Gastrocnemius medialis (tissue), 4 donors: Measurements from ENCODE around the gene CCDC150. TPM values are rescaled to one million over a fixed set of nuclear protein-coding genes. Genes with fewer than 3 reads are reported as not detected.
"Not testable (repeated sequence)": the region's sequence is repeated elsewhere in the genome, so short reads cannot be mapped to it uniquely, and the experiment has no call there.

Experiments
- ATAC-seq, 2 donors: fragments of 150-250 bp; one replicate each; pipeline ENCODE4 v1.9.1; 2016
- DNase-seq, 2 donors: peaks; one replicate each; pipeline ENCODE4 v3.0.0-alpha.2; 2019
- H3K27ac ChIP-seq, 4 donors: fragments of 200-600 bp; sonication (generic); 1 replicate in 1 of 4; 2 replicates in 3 of 4; pipeline ENCODE4 v1.5.1; 2016 to 2018; ENCODE audit warnings: mild to moderate bottlenecking in 2 of 4, moderate library complexity in 1 of 4
- H3K27me3 ChIP-seq, 3 donors: fragments of 200-600 bp; sonication (generic) in 2 of 3; 1 replicate in 1 of 3; 2 replicates in 2 of 3; pipeline versions ENCODE4 v1.5.1 to v1.6.0; 2016 to 2019; ENCODE audit warnings: mild to moderate bottlenecking in 1 of 3, moderate library complexity in 1 of 3
- H3K36me3 ChIP-seq, 2 donors: fragments of 200-600 bp; sonication (generic) in 1 of 2; one replicate each; pipeline ENCODE4 v1.5.1; 2017 to 2018
- H3K4me1 ChIP-seq, 2 donors: fragments of 200-600 bp; sonication (generic) in 1 of 2; one replicate each; pipeline ENCODE4 v1.5.1; 2016 to 2017; ENCODE audit warnings: mild to moderate bottlenecking in 2 of 2
- H3K4me3 ChIP-seq, 4 donors: fragments of 200-600 bp; sonication (generic) in 3 of 4; 1 replicate in 1 of 4; 2 replicates in 3 of 4; pipeline ENCODE4 v1.5.1; 2016 to 2019; ENCODE audit warnings: mild to moderate bottlenecking in 2 of 4
- H3K9me3 ChIP-seq, 3 donors: fragments of 200-600 bp; sonication (generic) in 2 of 3; 1 replicate in 1 of 3; 2 replicates in 2 of 3; pipeline ENCODE4 v1.5.1; 2016 to 2019
- CTCF ChIP-seq, 5 experiments: fragments of 450-650 bp in 3 of 5; fragments of 200-600 bp in 2 of 5; sonication (generic) in 2 of 5; IDR thresholded peaks in 4 of 5; conservative IDR thresholded peaks in 1 of 5; 1 replicate in 4 of 5; 2 replicates in 1 of 5; pipeline ENCODE4 v1.5.1; 2016 to 2019; ENCODE audit warnings: antibody characterized with exemption in 5 of 5, mild to moderate bottlenecking in 3 of 5, moderate library complexity in 3 of 5
- POLR2A ChIP-seq, 2 donors: fragments of 450-650 bp; IDR thresholded peaks; one replicate each; pipeline ENCODE4 v1.6.1; 2017; ENCODE audit warnings: antibody characterized with exemption in 2 of 2, mild to moderate bottlenecking in 2 of 2, moderate library complexity in 2 of 2
- in situ Hi-C, 4 donors: fragments of 200-750 bp; cut with MboI; loops; one replicate each; pipeline versions ENCODE4 v1.15.0 to v1.8.0; 2017; ENCODE audit warnings: low sequenced_read_pairs in 4 of 4
- intact Hi-C: fragments of 100-400 bp; cut with DNase I; formaldehyde crosslinking; loops from one replicate; pipeline ENCODE4 v1.15.1; 2023; ENCODE audit warnings: low total_unique reads
- total RNA-seq, 4 donors: library from RNA; depleted of rRNA; stranded (reverse); fragments of >200 nt; gene quantifications; one replicate each; pipeline versions ENCODE4 v1.1.0 to v1.2.3, GENCODE V29; 2016

Gene CCDC150
- total RNA-seq, 4 donors from 2014 or later, result 0.31 to 0.83 TPM; not detected in 2

- Histone ChIP-seq H3K36me3 (no peaks in the 10 kb centered on the region), H3K9me3 (no peaks in the 10 kb centered on the region), H3K4me1 (peaks cover 8 to 11% of the 10 kb centered on the region in 2 donors), H3K27ac (no peak overlapping the region), H3K4me3 (no peak overlapping the region), H3K27me3 (no peaks in the 10 kb centered on the region)
- DNase-seq (no peak), ATAC-seq (no peak)
- in situ Hi-C loops, result no loop called here
- TF ChIP-seq CTCF (IDR thresholded peaks at IDR 0.05 in 4 of 5, conservative IDR thresholded peaks at IDR 0.05 in 1 of 5) (no peak), POLR2A (IDR thresholded peaks at IDR 0.05) (no peak)
- intact Hi-C loops, result no loop called here
Measured at GRCh38 chr2:196723571-196723970, 84.1 kb downstream of the CCDC150 start.

GRCh38 chr2:196725218-196725617 lies 85.7 kb downstream of the CCDC150 start:
- Histone ChIP-seq H3K27me3 (no peaks in the 10 kb centered on the region), H3K4me1 (no peaks in the 10 kb centered on the region), H3K36me3 (no peaks in the 10 kb centered on the region), H3K9me3 (no peaks in the 10 kb centered on the region), H3K27ac (no peak overlapping the region), H3K4me3 (no peak overlapping the region)
- in situ Hi-C loops, result no loop called here
- ATAC-seq (no peak), DNase-seq (no peak)
- no peak for TF ChIP-seq POLR2A (IDR thresholded peaks at IDR 0.05)
- no peak for TF ChIP-seq CTCF (IDR thresholded peaks at IDR 0.05 in 4 of 5, conservative IDR thresholded peaks at IDR 0.05 in 1 of 5)
- intact Hi-C loops, result no loop called here

- Histone ChIP-seq H3K4me1 (no peaks in the 10 kb centered on the region), H3K36me3 (no peaks in the 10 kb centered on the region), H3K27me3 (no peaks in the 10 kb centered on the region), H3K9me3 (no peaks in the 10 kb centered on the region), H3K27ac (no peak overlapping the region), H3K4me3 (no peak overlapping the region)
- no peak for TF ChIP-seq CTCF (IDR thresholded peaks at IDR 0.05 in 4 of 5, conservative IDR thresholded peaks at IDR 0.05 in 1 of 5)
- TF ChIP-seq POLR2A (IDR thresholded peaks at IDR 0.05), result no peak
- no peak for DNase-seq
- in situ Hi-C loops, result no loop called here
- intact Hi-C loops, result no loop called here
- no peak for ATAC-seq
Measured at GRCh38 chr2:196725882-196726281, 86.4 kb downstream of the CCDC150 start.

GRCh38 chr2:196729418-196729817 lies 89.9 kb downstream of the CCDC150 start:
- in situ Hi-C loops (no loop called here), intact Hi-C loops (no loop called here)
- Histone ChIP-seq H3K27ac (no peak overlapping the region), H3K27me3 (no peaks in the 10 kb centered on the region), H3K36me3 (no peaks in the 10 kb centered on the region), H3K4me1 (no peaks in the 10 kb centered on the region), H3K9me3 (no peaks in the 10 kb centered on the region), H3K4me3 (no peak overlapping the region)
- TF ChIP-seq POLR2A (IDR thresholded peaks at IDR 0.05) (no peak), CTCF (IDR thresholded peaks at IDR 0.05 in 4 of 5, conservative IDR thresholded peaks at IDR 0.05 in 1 of 5) (no peak)
- no peak for ATAC-seq
- no peak for DNase-seq

GRCh38 chr2:196736646-196737045 lies 97.1 kb downstream of the CCDC150 start:
- H3K9me3 ChIP-seq, H3K27ac ChIP-seq, intact Hi-C loops, ATAC-seq, DNase-seq, in situ Hi-C loops, H3K4me1 ChIP-seq, H3K4me3 ChIP-seq, H3K36me3 ChIP-seq, H3K27me3 ChIP-seq: not testable (repeated sequence)
